TTC549 (cell line): ENCODE data around the gene LTBP1.
"Not testable (repeated sequence)": the region's sequence is repeated elsewhere in the genome, so short reads cannot be mapped to it uniquely, and the experiment has no call there.

ENCODE experiments used
- FAIRE-seq: peaks from 2 replicates; lab custom pipeline; 2012; peaks lifted over from hg19 to GRCh38; lab: Jason Lieb, UNC

Gene LTBP1

DNA sequence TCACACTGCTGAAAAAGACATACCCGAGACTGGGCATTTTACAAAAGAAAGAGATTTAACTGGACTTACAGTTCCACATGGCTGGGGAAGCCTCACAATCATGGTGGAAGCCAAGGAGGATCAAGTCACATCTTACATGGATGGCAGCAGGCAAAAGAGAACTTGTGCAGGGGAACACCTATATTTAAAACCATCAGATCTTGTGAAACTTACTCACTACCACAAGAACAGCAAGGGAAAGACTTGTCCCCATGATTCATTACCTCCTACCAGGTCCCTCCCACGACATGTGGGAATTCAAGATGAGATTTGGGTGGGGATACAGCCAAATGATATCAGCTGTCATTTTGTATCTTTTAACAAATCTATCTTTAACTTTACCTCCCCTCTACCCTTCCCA lies 278.6 kb downstream of the LTBP1 start:
- FAIRE-seq, result no peak

DNA sequence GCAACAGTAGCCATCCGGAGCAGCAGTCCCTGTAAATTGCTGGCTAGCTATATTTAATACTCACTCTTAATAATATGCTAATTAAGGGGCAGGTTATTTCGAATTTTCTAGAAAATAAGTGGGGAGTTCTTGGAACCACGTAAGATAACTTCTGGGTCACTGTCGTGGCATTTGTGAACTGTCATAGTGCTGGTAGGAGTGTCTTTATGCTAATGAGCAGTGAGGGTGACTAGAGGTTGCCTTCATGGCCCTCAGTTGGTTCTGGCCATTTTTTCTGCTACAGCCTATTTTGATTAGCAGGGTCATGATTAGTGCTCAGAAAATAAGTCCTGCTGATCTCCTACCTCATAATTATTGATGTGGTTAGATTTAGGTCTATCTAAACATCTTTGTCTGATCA lies 279.8 kb downstream of the LTBP1 start:
- no peak for FAIRE-seq

DNA sequence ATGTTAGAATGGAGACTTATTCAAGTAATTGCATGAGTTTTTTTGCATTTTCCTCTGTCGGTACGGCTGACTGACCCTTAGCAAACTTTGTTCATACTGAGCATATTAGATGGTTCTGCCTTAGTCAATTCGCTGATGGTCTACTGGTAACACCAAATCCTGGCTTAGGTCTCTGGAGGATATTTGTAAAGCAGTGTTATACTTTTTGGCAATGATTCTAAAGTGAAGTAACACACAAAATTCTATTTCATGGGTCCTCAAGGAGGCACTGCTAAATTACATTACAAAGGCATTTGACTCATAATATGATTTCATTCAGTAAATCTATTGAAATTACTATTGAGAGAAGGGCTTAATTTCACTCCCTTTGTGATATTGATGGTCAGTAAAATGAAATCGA lies 282.9 kb downstream of the LTBP1 start:
- FAIRE-seq, result no peak

DNA sequence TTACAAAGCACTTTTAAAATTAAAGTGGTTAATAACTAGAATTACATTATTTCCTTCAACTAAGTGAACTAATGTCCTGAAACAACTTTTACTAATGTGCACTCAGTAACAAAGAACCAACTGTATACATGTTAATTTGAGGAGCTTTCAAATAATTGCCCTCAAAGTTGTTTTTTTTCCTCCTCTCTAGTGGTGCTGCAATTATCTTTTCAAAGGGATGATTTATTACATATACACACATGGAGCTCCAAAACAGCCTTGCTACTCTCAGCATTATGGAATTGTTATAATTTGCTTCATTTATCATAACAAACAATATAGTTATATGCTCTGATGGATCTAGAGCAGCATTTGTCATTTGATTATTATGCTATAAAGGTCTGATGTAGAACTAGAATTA lies 283.4 kb downstream of the LTBP1 start:
- FAIRE-seq, result no peak

DNA sequence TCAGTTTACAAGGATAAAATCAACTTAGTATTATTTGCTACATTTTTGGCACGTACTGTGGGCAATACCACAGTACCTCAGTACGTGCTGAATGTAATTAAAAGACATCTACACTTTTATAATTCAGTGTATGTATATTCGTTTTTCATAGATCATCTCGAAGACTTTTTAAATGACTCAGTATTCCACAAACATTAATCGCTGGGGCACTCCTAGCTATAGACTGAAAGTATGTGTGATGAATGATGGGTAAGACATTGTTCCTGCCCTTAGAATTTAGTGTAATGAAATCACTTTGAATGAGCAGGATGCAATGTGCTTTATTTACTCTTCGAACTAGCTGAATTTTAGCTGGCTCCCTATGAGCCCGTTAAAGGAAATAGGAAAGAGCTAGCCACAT lies 284.1 kb downstream of the LTBP1 start:
- no peak for FAIRE-seq

DNA sequence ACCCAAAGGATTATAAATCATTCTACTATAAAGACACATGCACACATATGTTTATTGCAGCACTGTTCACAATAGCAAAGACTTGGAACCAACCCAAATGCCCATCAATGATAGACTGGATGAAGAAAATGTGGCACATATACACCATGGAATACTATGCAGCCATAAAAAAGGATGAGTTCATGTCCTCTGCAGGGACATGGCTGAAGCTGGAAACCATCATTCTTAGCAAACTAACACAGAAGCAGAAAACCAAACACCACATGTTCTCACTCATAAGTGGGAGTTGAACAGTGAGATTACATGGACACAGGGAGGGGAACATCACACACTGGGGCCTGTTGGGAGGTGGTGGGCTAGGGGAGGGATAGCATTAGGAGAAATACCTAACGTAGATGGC lies 288.8 kb downstream of the LTBP1 start:
- FAIRE-seq, result not testable (repeated sequence)

DNA sequence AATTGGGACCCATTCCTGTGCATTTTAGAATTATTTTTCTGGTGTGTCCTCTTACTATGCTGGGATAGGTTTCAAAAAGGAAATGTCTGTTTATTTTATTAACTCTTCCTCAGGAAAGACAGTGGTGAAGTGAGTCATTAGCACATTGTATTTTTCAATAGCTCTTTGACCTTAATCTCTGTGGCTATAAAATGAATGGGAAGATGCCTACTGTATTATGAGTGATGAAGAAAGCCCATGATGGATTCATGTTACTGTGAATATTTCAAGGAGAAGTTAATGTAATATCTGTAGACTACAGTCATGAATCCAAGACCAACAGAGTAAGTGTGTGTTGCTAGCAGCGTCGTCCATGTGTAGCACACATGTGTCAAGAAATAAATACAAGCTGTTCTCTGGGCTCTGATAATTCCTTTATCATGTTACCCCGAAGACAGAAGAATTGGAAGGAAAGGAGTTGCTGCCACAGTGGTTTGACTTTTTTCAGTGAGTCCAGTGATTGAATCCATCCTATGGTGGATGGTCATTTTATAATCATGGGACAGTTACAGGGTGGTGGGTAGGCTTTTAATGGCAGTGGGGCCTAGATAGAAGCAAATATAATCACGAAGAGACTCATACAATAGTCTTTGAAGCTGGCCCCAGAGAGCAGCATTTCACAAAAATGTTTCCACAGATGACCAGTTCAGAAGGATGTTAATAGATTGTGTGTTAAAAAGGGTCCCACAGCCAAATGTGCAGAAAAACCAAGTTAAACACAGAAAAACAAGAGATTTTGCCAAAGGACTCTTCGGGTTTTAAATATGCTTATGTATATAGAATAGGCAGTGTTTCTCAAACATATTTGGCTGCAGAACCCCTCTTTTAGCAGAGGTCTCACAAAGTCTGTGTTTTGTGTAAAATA lies 290.0 kb downstream of the LTBP1 start:
- no peak for FAIRE-seq

DNA sequence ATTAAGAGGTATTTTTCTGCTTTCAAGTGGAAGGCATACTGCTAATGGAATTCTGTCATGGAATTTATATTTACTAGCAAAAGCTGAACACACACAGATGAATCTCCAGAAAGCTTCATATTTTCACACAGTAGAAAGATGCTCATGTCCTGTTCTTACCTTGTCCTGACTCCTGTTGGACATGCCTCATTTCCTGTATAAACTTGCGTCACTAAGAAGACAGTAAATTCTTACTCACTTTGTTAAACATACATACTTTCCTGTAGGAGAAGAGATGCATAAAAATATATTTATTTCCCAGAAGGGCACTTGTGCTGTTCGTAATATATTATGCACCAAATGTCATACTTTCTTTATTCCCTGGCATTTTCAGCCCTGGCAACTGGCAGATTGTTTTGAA lies 291.4 kb downstream of the LTBP1 start:
- no peak for FAIRE-seq

DNA sequence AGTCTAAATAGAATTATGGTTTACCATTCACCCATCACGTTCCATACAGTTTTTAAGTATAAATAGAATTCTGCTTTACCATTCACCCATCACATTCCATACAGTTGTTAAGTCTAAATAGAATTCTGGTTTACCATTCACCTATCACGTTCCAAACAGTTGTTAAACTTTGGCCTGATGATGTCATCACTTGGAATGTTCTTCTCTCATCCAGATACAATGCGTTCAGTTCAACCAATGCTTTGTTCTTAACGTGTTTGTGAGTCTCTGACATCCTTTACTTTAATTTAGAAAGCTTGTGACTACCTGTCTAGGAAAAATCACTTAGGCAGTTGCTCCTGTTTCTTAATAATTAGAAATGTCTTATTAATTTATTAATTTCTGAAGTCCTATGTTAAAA lies 293.4 kb downstream of the LTBP1 start:
- no peak for FAIRE-seq

DNA sequence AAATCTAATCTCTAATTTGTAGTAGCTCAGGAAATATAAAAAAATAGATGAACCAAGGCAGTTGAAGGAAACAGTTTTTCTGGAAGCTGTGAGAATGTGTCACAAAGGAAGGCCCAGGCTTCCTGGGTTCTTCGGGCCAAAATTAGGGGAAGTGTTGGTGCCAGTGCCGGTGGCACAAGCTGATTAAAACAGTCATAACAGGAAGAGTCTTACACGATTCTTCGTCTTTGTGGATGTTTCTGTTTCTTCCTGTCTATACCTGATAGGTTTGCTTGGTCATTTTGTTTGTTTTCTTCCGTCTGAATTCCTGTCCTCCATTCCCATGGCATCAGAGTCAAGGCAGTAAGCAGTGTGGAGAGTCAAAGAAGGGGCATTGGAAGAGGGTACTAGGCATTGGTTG lies 294.3 kb downstream of the LTBP1 start:
- FAIRE-seq, result no peak

DNA sequence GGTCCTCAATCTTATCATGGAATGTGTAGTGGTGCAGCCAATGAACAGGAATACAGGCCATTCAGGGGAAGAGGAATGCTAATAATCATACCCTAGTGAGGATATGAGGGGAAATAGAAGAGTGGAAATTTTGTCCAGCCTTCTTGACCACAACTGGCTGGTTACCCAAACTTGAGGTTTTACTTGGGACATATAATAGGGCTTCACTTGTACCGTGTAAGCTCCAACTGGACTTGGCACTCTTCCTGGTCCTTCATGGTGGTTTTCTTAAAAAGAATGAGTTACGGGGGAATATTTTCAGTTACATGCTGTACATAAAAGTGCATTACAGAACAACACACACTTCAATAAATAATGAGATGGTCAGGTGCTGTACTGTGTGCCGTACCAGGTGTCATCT lies 294.8 kb downstream of the LTBP1 start:
- no peak for FAIRE-seq

DNA sequence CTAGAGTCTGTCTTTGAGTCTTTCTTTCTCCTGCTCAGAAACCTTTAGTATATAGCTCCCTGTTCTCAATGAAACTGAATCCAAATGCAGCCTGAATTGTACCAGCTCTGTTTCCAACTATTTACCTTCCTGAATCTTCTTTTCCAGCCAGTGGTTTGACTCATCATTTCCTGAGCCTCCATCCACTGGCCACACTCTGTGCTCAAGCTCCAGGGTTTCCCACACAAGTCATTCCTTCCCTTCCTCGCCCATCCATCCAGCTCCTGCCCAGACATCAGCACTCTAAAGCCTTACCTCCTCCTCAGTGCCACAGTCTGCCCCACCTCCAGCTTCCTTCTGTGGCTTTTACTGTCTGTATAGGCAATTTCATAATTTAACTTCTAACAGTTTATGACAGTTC lies 296.1 kb downstream of the LTBP1 start:
- FAIRE-seq, result no peak

DNA sequence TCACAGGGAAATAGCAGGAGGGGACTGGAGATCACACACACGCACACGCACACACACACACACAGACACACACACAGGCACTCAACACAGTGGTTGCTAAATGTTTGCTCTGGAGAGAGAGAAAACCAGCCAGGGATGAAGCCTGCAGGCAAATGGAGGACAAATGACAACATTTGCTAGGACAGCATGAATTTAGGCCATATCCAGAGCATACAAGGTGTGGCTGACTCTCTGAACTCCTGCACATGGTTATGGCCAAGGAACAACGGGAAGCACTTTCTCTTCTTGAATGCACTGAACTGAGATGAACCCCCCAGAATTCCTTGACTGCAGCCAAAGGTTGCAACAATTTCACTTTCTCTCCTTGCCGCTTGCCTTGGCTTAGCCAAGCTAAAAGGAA lies 299.7 kb downstream of the LTBP1 start:
- FAIRE-seq, result no peak

DNA sequence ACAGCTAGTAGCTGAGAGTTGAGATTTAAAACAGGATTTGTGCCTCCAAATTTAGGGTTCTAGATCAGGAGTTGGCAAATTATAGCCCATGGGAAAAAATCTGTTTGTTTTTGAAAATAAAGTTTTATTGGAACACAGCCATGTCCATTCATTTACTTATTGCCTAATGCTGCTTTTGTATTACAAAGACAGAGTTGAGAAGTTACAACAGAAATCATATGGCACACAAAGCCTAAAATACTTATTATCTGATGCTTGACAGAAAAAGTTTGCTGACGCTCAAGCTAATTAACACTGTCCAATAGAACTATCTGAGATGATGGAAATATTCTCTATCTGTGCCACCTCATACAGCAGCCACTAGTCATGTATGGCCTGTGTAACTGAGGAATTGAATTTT lies 300.6 kb downstream of the LTBP1 start:
- FAIRE-seq, result no peak

DNA sequence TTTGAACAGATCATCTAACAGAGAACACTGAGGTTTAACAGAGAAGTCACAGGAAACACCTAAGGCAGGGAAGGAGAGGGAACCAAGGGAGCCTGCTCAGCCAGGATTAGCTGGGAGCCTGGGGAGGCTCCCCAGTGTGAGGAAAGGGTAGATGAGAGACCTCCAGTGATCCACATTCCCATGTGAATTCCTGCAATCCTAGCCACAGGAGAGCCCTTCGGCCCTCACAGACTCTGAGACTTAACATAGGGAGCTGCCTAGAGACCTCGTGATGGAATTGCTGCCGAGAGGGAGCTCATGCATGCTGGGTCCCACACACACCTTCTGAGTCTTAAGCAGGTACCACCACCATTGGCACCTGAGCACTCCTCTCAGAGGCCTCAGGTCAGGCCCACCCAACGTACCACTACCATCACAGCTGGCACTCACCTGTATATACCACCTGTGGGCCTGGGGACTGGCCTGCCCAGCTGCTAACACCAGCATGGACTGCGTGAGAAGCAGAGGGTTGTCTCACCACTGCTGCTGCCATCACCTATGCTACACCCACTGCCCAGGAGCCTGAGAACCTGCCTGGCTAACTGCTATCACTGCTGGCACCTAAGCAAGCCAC lies 303.8 kb downstream of the LTBP1 start:
- no peak for FAIRE-seq

DNA sequence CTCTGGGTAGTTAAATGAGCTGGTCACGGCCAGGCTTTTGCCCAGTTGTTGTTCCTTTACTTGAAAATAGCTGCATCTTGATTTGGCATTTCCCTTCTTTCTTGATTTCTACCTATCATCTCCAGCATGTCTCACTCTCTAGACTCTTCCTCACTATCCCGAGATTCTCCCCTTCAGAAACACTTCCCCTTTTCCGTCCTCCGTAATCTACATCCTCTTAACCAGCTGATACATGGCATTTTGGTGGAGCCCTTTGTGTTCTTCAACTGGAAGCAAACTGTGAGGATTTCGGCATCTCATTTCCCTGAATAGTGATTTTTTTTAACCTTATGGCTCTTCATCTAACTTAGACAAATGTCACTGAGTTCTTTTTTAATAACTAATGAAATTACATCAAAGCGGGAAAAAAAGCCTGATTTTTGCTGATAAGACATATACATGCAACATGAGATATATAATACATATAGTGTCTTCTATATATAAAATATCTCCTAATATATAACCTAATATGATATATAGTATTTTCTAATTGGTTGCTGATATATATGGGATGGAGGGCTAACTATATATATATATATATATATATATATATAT lies 309.5 kb downstream of the LTBP1 start:
- no peak for FAIRE-seq

DNA sequence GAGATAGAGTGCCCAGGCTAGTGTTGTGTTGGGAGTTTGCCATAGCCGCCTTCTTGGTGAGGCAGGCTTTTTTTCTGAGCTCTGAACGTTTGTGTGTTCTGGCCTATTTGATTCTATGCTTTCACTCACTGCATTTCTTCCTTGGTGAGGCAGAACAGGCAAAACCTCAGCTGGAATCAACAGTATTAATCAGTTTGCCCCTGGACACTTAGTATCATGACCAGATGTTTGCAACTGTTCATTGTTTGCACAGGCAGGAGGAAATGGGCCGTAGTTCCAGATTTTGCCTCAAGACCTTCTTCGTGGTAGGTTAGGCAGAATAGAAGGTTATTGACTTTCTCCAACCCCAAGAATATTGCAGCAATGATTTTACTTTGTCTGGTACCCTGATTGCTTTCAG lies 311.6 kb downstream of the LTBP1 start:
- no peak for FAIRE-seq

DNA sequence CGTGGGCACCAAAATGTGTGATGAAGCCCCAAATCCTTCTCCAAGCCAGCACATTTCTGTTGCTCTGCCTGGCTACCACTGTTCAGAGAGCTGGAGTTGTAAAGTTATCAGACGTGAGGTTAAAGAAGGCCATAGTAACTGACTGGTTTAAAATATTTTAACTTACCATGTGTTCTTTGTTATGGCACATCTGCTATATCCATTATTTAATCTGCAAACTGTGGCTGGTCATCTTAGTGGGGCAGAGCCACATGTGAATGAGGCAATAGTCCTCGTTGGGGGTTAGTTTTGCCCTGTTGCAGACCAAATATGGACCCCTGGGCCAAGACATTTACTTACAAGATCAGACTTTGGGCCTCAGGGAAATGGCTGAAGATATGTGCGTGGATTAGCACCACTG lies 315.3 kb downstream of the LTBP1 start:
- no peak for FAIRE-seq

DNA sequence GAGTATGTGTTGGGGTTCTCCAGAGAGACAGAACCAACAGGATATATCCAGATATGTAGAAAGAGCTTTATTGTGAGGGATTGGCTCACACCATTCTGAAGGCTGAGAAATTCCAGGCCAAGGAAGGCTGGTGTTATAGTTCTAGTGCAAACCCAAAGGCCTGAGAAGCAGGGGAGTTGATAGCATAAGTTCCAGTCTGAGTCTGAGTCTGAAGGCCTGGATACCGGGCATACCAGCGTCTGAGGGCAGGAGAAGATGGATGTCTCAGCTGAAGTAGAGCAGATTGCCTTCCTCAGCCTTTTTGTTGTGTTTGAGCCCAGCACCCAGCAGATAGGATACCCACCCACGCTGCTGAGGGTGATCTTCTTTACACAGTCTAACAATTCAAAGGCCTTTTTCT lies 318.0 kb downstream of the LTBP1 start:
- FAIRE-seq, result no peak

DNA sequence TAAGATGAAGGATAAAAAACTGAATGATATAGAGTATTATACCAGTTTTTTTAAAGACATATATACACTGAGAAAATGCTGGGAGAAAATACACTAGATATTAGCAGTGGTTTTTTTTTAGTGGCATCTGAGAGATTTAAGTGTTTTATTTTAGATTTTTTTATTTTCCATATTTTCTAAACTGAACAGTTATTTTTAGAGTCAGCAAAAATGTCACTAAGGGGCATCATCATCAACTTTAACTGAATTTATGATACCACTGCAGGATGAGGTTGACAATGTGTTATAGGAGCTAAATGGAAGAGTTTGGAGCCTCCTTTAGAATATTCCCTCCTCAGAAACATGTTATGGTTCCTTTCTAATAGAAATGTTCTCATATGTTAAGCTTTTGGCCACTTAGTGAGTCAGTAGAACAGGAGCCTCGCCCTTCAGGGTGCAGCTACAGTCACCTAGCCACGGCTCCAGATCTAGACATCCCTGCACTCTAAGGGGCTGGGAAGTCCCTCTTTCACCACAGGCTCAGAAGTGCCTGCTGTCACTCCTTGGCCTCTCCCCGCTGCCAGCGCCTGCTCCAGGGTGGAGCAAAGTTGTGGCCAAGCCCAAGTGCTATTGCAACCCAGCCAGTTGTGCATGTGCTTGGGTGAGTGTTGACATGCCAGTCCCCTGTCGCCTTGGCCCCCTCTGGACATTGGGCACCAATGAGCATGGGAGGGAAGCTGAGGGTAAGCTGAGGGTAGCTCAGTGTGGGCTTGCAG lies 319.0 kb downstream of the LTBP1 start:
- FAIRE-seq, result no peak

DNA sequence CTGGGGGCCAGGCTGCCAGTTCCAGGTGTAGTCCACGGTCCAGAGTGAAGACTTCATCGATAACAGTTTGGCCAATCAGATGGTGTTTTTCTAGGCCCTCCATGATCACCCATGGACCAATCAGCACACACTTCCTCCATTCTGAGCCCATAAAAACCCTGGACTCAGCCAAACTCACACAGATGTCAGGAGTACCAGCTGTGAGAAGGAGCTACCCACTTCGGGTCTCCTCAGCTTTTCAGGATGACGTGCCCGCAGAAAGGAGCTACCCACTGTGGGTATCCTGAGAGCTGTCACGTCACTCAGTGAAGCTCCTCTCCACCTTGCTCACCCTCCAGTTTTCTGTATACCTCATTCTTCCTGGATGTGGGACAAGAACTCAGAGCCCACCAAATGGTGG lies 319.7 kb downstream of the LTBP1 start:
- no peak for FAIRE-seq

DNA sequence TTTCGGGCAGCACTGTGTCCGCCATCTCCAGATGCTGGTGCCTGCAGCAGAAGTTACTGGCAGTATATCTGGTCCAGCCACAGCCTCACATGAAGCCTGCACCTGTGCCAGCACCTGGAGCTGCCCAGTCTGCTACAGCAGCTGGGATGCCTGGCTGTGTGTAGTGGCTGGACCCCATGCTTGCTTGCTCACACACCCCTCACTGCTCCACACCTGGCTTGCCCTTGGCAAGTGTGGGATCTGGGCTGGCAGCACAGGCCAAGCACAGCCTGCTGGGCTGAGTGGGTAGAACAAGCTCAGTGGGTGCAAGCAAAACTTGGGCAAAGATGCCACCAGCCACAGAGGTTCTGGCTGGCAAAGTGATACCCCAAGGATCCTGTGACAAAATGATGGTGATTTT lies 320.3 kb downstream of the LTBP1 start:
- no peak for FAIRE-seq

DNA sequence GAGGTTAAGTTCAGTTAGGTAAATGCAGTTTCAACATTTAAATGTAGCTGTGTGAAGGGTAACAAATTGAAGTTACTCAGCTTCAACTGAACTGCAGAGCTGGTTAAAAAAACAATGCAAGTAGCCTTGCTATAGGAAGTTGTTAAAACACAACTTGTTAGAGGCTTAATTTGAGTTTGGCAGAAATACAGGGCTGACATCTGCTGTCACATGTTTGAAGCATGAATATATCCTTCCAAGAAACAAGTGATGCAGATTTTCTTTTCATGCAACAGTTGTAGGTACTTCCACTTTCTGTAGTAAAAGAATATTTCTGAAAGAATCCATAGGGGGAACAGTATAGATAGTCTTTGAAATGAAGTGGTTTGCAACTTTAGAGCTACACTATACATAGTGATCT lies 321.0 kb downstream of the LTBP1 start:
- FAIRE-seq, result no peak
